Endodermal cell (in vitro differentiated cells): ENCODE measurements around the gene CCSER1. TPM values are rescaled to one million over a fixed set of nuclear protein-coding genes. Genes with fewer than 3 reads are reported as not detected.

Source experiments
- DNase-seq: peaks from one replicate; pipeline ENCODE4 v3.0.0-alpha.2; 2017
- H3K27ac ChIP-seq: 2 replicates; pipeline ENCODE4 v1.5.1; 2013; ENCODE audit warnings: mild to moderate bottlenecking, low read depth, low read length, moderate library complexity
- H3K27me3 ChIP-seq: 2 replicates; pipeline ENCODE4 v1.6.1; 2013; ENCODE audit warnings: mild to moderate bottlenecking, low read length, moderate library complexity; ENCODE audit not compliant: insufficient read depth, control insufficient read depth, poor library complexity, severe bottlenecking
- H3K36me3 ChIP-seq: 2 replicates; pipeline ENCODE4 v1.7.0; 2013; ENCODE audit warnings: mild to moderate bottlenecking, low read length, moderate library complexity; ENCODE audit not compliant: control insufficient read depth, insufficient read depth
- H3K4me1 ChIP-seq: one replicate; pipeline ENCODE4 v1.7.0; 2013; ENCODE audit warnings: low read length; ENCODE audit not compliant: control insufficient read depth, insufficient read depth
- H3K4me3 ChIP-seq: 2 replicates; pipeline ENCODE4 v1.5.1; 2013; ENCODE audit warnings: mild to moderate bottlenecking, low read length, moderate library complexity
- H3K9ac ChIP-seq: 2 replicates; pipeline ENCODE4 v1.6.1; 2013; ENCODE audit warnings: mild to moderate bottlenecking, low read length, moderate library complexity; ENCODE audit not compliant: poor library complexity, severe bottlenecking; ENCODE audit errors: extremely low read depth
- H3K9me3 ChIP-seq: 2 replicates; pipeline ENCODE4 v1.6.1; 2013; ENCODE audit warnings: mild to moderate bottlenecking, low read length, moderate library complexity; ENCODE audit not compliant: control insufficient read depth
- H3K27ac Mint-ChIP-seq: 2 replicates; pipeline ENCODE4 v1.8.0; 2020; ENCODE audit warnings: mixed read lengths
- H3K27me3 Mint-ChIP-seq: 2 replicates; pipeline ENCODE4 v1.8.0; 2021; ENCODE audit warnings: mild to moderate bottlenecking, mixed read lengths; ENCODE audit not compliant: insufficient read depth
- H3K36me3 Mint-ChIP-seq: 2 replicates; pipeline ENCODE4 v1.8.0; 2020; ENCODE audit warnings: low read depth, mixed read lengths
- H3K4me1 Mint-ChIP-seq: 2 replicates; pipeline ENCODE4 v1.8.0; 2020; ENCODE audit warnings: mixed read lengths
- H3K4me3 Mint-ChIP-seq: 2 replicates; pipeline ENCODE4 v1.8.0; 2020; ENCODE audit warnings: mild to moderate bottlenecking, moderate library complexity, mixed read lengths
- H3K9me3 Mint-ChIP-seq: 2 replicates; pipeline ENCODE4 v1.8.0; 2020; ENCODE audit warnings: mild to moderate bottlenecking, mixed read lengths
- CTCF ChIP-seq: fragments of 200-600 bp; sonication (generic); conservative IDR thresholded peaks from 2 replicates; pipeline ENCODE4 v1.5.0; 2021; ENCODE audit warnings: antibody characterized with exemption, mild to moderate bottlenecking
- WGBS, 2 experiments: methylation state at CpG; one replicate each; pipeline versions ENCODE4 v1.1.5 to v1.1.7; 2013; ENCODE audit warnings: missing lambda C conversion rate in 2 of 2, mixed read lengths in 1 of 2; ENCODE audit not compliant: insufficient coverage in 1 of 2, insufficient read length in 1 of 2; 5-methylcytosine and 5-hydroxymethylcytosine counted together
- total RNA-seq, 2 donors: library from RNA; stranded (reverse); fragmentation: NEBNext Ultra II Directional in 1 of 2; extraction: Animal tissue kit (Norgen Biotek cat#: 25700) in 1 of 2; gene quantifications; 2 replicates in 1 of 2; 3 replicates in 1 of 2; pipeline ENCODE4 v1.2.1, GENCODE V29; 2021

Gene CCSER1
- total RNA-seq, 2 donors from 2014 or later: 1.1 to 2.2 TPM

- Mint-ChIP-seq H3K4me3 (no peak overlapping the region), H3K4me1 (peaks cover 7% of the 10 kb centered on the region), H3K27ac (no peak overlapping the region), H3K27me3 (no peaks in the 10 kb centered on the region), H3K36me3 (no peaks in the 10 kb centered on the region), H3K9me3 (peaks cover 9% of the 10 kb centered on the region)
- Histone ChIP-seq H3K4me3 (no peak overlapping the region), H3K27ac (no peak overlapping the region), H3K36me3 (no peaks in the 10 kb centered on the region), H3K9me3 (peaks cover 5% of the 10 kb centered on the region), H3K4me1 (no peaks in the 10 kb centered on the region), H3K27me3 (no peaks in the 10 kb centered on the region), H3K9ac (no peak overlapping the region)
- no peak for TF ChIP-seq CTCF
- no peak for DNase-seq
- WGBS, 2 experiments: 76 to 89% methylated on average over 2 of the region's 4 CpGs
Observed at GRCh38 chr4:91114386-91114785, 987.2 kb downstream of the CCSER1 start.

- H3K9me3 Mint-ChIP-seq: peaks cover 9% of the 10 kb centered on the region
- Histone ChIP-seq H3K9me3 (peaks cover 5% of the 10 kb centered on the region), H3K4me1 (no peaks in the 10 kb centered on the region), H3K36me3 (no peaks in the 10 kb centered on the region), H3K9ac (no peak overlapping the region), H3K27ac (no peak overlapping the region), H3K4me3 (no peak overlapping the region), H3K27me3 (no peaks in the 10 kb centered on the region)
- H3K36me3 Mint-ChIP-seq: no peaks in the 10 kb centered on the region
- no peak overlapping the region for H3K27ac Mint-ChIP-seq
- peak; percentile 69 for TF ChIP-seq CTCF
- H3K4me1 Mint-ChIP-seq: peaks cover 7% of the 10 kb centered on the region
- no peak for DNase-seq
- H3K4me3 Mint-ChIP-seq: no peak overlapping the region
- H3K27me3 Mint-ChIP-seq: no peaks in the 10 kb centered on the region
Observed at GRCh38 chr4:91116861-91117260, 989.7 kb downstream of the CCSER1 start.

GRCh38 chr4:91118597-91118996 lies 991.4 kb downstream of the CCSER1 start:
- no peak overlapping the region for H3K4me3 Mint-ChIP-seq
- peaks cover 9% of the 10 kb centered on the region for H3K9me3 Mint-ChIP-seq

More at GRCh38 chr4:91118597-91118996, 991.4 kb downstream of the CCSER1 start:
- Mint-ChIP-seq H3K27ac (no peak overlapping the region), H3K36me3 (no peaks in the 10 kb centered on the region), H3K4me1 (no peaks in the 10 kb centered on the region), H3K27me3 (no peaks in the 10 kb centered on the region)
- peaks cover 5% of the 10 kb centered on the region for H3K9me3 ChIP-seq
- H3K9ac ChIP-seq: no peak overlapping the region
- no peaks in the 10 kb centered on the region for H3K36me3 ChIP-seq
- no peaks in the 10 kb centered on the region for H3K4me1 ChIP-seq
- no peak overlapping the region for H3K4me3 ChIP-seq
- no peak for DNase-seq
- H3K27ac ChIP-seq: no peak overlapping the region
- TF ChIP-seq CTCF: no peak
- H3K27me3 ChIP-seq: no peaks in the 10 kb centered on the region
